ENCODE data around the gene QSOX2.

The QSOX2 gene

DNA sequence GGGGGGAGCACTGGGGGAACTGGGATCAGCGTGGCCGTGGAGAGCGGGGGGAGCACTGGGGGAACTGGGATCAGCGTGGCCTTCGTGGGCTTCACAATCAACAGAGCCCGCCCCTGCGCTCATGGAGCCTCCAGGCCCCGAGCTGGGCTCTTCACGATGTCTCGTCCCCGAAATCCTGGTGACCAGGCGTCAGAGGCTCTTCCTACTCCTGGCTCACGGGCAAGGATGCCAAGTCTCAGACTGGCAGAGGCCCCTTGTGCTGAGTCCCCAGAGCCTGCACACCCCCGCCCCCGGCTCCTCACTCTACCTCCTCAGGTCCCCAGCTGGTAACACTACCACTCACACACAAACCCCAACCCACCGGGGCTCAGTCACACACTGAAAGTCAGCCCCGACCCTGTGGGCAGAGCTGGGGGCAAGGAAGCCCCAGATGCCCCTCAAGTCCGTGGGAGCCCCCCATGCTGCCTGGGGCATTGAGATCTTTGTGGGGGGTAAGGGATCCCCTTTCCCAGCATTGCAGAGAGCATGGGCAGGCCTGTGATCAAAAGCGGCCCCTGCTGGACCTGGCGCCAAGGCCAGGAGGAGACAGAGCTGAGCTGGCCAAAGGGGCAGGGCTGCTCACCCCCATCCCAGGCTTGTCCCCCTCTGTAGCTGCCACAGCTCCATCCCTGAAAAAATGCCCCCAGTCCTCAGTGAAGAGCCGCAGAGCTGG lies 67.4 kb downstream of the QSOX2 start:
- TF ChIP-seq, protein P1, sequence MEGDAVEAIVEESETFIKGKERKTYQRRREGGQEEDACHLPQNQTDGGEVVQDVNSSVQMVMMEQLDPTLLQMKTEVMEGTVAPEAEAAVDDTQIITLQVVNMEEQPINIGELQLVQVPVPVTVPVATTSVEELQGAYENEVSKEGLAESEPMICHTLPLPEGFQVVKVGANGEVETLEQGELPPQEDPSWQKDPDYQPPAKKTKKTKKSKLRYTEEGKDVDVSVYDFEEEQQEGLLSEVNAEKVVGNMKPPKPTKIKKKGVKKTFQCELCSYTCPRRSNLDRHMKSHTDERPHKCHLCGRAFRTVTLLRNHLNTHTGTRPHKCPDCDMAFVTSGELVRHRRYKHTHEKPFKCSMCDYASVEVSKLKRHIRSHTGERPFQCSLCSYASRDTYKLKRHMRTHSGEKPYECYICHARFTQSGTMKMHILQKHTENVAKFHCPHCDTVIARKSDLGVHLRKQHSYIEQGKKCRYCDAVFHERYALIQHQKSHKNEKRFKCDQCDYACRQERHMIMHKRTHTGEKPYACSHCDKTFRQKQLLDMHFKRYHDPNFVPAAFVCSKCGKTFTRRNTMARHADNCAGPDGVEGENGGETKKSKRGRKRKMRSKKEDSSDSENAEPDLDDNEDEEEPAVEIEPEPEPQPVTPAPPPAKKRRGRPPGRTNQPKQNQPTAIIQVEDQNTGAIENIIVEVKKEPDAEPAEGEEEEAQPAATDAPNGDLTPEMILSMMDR (IDR thresholded peaks at IDR 0.05; ENCODE audit: borderline replicate concordance, insufficient read depth, low read depth, low read length), result no peak

GRCh38 chr9:136177224-136177623 lies 68.4 kb downstream of the QSOX2 start:
- TF ChIP-seq, protein P1 (IDR thresholded peaks at IDR 0.05; ENCODE audit: borderline replicate concordance, insufficient read depth, low read depth, low read length), result no peak

More for the DNA sequence above, 67.4 kb downstream of the QSOX2 start:
- no peak overlapping the region for H3K4me3 ChIP-seq (ENCODE audit: low read depth, low read length)

DNA sequence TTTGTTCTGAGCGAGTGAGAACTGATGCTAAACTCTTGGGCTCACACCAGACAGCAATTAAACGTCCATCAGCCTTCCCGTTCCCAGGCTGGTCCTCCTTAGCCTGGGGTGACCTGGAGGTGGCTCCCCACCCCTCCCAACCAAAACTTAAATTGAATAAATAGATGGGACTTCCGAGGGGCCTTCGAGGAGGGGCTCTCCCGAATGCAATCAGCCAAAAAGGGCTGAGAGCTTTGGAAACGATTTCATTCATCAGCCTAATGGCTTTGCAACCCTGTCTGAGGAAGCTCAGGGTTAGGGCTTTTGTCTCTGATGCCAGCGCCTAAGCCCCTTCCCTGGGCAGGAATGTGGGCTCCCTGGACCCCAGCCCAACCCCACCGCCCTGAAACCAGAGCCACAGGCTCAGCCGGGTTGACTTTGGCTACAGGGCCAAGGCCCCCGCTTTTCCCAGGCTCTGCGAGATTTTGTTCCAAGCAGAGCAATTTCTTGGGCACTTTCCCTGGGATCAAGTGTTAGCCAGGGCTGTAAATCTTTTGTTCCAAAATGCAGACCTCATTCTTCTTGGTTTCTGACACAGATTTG lies 69.9 kb downstream of the QSOX2 start:
- H3K4me3 ChIP-seq (ENCODE audit: low read depth, low read length), result no peak overlapping the region
- TF ChIP-seq, protein P1 (IDR thresholded peaks at IDR 0.05; ENCODE audit: borderline replicate concordance, insufficient read depth, low read depth, low read length), result no peak

More at GRCh38 chr9:136177224-136177623, 68.4 kb downstream of the QSOX2 start:
- H3K4me3 ChIP-seq (ENCODE audit: low read depth, low read length), result no peak overlapping the region

GRCh38 chr9:136174779-136175615 lies 70.6 kb downstream of the QSOX2 start:
- TF ChIP-seq, protein P1 (IDR thresholded peaks at IDR 0.05; ENCODE audit: borderline replicate concordance, insufficient read depth, low read depth, low read length), result no peak
- H3K4me3 ChIP-seq (ENCODE audit: low read depth, low read length), result no peak overlapping the region

DNA sequence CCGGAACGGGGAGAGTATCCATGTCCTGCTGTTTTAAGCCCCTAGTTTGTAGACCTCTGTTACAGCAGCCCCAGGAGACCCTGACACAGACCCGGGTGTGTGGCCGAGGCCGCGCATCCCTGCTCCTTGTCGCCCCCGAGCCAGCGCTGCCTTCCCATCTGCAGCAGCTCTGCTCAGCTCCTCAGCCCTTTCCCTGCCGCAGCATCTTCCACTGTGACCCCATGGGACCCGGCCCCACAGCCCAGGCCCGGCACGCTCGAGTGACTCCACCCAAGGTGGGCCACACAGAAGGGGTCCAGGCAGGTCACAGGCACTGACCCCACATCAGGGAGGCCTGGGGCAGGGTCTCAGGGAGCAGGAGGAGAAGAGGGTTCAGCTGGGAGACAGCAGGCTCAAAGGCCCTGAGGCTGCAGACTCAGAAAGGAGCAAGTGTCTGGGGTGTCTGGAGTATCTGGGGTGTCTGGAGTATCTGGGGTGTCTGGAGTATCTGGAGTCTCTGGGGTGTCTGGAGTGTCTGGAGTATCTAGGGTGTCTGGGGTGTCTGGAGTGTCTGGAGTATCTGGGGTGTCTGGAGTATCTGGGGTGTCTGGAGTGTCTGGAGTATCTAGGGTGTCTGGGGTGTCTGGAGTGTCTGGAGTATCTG lies 71.8 kb downstream of the QSOX2 start:
- TF ChIP-seq, protein P1 (IDR thresholded peaks at IDR 0.05; ENCODE audit: borderline replicate concordance, insufficient read depth, low read depth, low read length), result no peak
- no peak overlapping the region for H3K4me3 ChIP-seq (ENCODE audit: low read depth, low read length)

GRCh38 chr9:136172412-136173079 lies 73.1 kb downstream of the QSOX2 start:
- TF ChIP-seq, protein P1 (IDR thresholded peaks at IDR 0.05; ENCODE audit: borderline replicate concordance, insufficient read depth, low read depth, low read length), result no peak
- H3K4me3 ChIP-seq (ENCODE audit: low read depth, low read length), result no peak overlapping the region

All from GM12875 (cell line).